NCI-H526 (cell line): ENCODE results near the gene PDE3A.

Experiments
- DNase-seq, 2 experiments: peaks; one replicate each; lab custom pipeline; 2025; lab: John Stamatoyannopoulos, UW

The PDE3A gene

GRCh38 chr12:20424841-20425240 is 56.5 kb downstream of the PDE3A start:
- DNase-seq = no peak

GRCh38 chr12:20426191-20426590 is 57.9 kb downstream of the PDE3A start:
- no peak for DNase-seq

GRCh38 chr12:20426957-20427356 is 58.6 kb downstream of the PDE3A start:
- DNase-seq = no peak

- no peak for DNase-seq
Measured at GRCh38 chr12:20429852-20430251, 61.5 kb downstream of the PDE3A start.

- DNase-seq = no peak
Measured at GRCh38 chr12:20432290-20432689, 64.0 kb downstream of the PDE3A start.

GRCh38 chr12:20434996-20435395 is 66.7 kb downstream of the PDE3A start:
- DNase-seq = no peak

- DNase-seq = no peak
Measured at GRCh38 chr12:20436316-20436715, 68.0 kb downstream of the PDE3A start.

GRCh38 chr12:20438299-20438779 is 70.0 kb downstream of the PDE3A start:
- no peak for DNase-seq

- DNase-seq = no peak
Measured at GRCh38 chr12:20439626-20440025, 71.3 kb downstream of the PDE3A start.

GRCh38 chr12:20440408-20440807 is 72.1 kb downstream of the PDE3A start:
- DNase-seq = no peak

GRCh38 chr12:20442322-20442721 is 74.0 kb downstream of the PDE3A start:
- no peak for DNase-seq

GRCh38 chr12:20443255-20443654 is 74.9 kb downstream of the PDE3A start:
- DNase-seq = no peak

- no peak for DNase-seq
Measured at GRCh38 chr12:20443792-20444191, 75.5 kb downstream of the PDE3A start.

GRCh38 chr12:20444595-20445170 is 76.3 kb downstream of the PDE3A start:
- no peak for DNase-seq

- no peak for DNase-seq
Measured at GRCh38 chr12:20445687-20446086, 77.3 kb downstream of the PDE3A start.

- no peak for DNase-seq
Measured at GRCh38 chr12:20446836-20447235, 78.5 kb downstream of the PDE3A start.

- DNase-seq = no peak
Measured at GRCh38 chr12:20448781-20449180, 80.4 kb downstream of the PDE3A start.

- no peak for DNase-seq
Measured at GRCh38 chr12:20450591-20451180, 82.3 kb downstream of the PDE3A start.

GRCh38 chr12:20451761-20452160 is 83.4 kb downstream of the PDE3A start:
- no peak for DNase-seq

- DNase-seq = no peak
Measured at GRCh38 chr12:20452496-20453010, 84.2 kb downstream of the PDE3A start.

- no peak for DNase-seq
Measured at GRCh38 chr12:20453756-20454310, 85.5 kb downstream of the PDE3A start.

- no peak for DNase-seq
Measured at GRCh38 chr12:20455001-20455706, 86.8 kb downstream of the PDE3A start.

GRCh38 chr12:20457582-20457981 is 89.2 kb downstream of the PDE3A start:
- no peak for DNase-seq
